K562 treated with DMSO at 1 percent for 12 hours (cell line): Measurements from ENCODE around the gene RFC1. TPM values are rescaled to one million over a fixed set of nuclear protein-coding genes. Genes with fewer than 3 reads are reported as not detected.

ENCODE experiments used
- total RNA-seq: library from RNA; unstranded; fragments of 300-600 nt; gene quantifications from 2 replicates; pipeline ENCODE4 v1.2.3, GENCODE V29; 2022; ENCODE audit not compliant: insufficient read depth

Gene RFC1, protein sequence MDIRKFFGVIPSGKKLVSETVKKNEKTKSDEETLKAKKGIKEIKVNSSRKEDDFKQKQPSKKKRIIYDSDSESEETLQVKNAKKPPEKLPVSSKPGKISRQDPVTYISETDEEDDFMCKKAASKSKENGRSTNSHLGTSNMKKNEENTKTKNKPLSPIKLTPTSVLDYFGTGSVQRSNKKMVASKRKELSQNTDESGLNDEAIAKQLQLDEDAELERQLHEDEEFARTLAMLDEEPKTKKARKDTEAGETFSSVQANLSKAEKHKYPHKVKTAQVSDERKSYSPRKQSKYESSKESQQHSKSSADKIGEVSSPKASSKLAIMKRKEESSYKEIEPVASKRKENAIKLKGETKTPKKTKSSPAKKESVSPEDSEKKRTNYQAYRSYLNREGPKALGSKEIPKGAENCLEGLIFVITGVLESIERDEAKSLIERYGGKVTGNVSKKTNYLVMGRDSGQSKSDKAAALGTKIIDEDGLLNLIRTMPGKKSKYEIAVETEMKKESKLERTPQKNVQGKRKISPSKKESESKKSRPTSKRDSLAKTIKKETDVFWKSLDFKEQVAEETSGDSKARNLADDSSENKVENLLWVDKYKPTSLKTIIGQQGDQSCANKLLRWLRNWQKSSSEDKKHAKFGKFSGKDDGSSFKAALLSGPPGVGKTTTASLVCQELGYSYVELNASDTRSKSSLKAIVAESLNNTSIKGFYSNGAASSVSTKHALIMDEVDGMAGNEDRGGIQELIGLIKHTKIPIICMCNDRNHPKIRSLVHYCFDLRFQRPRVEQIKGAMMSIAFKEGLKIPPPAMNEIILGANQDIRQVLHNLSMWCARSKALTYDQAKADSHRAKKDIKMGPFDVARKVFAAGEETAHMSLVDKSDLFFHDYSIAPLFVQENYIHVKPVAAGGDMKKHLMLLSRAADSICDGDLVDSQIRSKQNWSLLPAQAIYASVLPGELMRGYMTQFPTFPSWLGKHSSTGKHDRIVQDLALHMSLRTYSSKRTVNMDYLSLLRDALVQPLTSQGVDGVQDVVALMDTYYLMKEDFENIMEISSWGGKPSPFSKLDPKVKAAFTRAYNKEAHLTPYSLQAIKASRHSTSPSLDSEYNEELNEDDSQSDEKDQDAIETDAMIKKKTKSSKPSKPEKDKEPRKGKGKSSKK
- 23.0 and 47.7 TPM in 2 replicates for total RNA-seq

DNA sequence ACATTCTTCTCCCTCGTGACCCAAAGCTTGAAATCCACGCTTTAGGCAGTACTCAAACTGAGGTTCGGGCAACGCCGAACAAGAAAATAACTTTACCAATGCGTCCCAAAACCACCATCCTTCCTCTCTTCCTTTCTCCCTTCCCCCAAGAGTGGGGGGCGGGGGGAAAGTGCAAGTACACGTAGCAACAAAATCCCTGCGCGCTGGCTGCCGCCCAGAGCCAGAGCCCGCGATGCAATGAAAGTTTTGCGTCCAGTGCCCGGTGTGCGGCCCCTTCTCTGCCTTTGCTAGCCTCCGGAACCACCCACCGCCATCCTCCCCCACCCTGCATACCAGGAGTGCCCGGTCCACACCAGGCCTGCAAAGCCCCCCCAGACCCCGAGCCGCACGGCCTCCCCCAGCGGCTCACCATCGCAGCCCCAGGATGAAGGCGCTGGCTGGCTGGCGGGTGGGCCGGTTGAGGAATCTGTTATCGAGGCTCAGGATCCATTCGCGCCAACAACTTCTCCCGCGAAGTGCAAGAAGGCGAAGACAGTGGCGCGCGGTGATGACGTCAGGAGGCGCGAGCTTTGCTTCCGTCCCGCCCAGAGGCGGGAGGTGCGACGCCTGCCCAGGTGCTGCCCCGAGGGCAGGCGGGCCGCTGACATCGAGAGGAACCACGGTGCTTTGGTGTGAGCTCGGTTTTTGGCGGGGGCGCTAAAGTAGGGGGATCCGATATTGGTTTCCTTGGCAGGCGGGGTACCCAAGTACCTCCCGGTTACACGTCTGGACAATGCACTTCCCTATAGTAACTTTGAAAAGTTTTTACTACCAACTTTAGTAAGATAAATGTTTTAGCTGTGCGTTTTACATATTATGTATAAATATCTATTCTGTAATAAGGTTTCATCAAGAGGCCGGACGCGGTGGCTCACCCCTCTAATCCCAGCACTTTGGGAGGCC is at the start of gene RFC1:
Gene RFC1 (minus strand): TSS at position 533 of the 942 bp plus-strand sequence. CDS start 121 bp downstream, at position 412.

DNA sequence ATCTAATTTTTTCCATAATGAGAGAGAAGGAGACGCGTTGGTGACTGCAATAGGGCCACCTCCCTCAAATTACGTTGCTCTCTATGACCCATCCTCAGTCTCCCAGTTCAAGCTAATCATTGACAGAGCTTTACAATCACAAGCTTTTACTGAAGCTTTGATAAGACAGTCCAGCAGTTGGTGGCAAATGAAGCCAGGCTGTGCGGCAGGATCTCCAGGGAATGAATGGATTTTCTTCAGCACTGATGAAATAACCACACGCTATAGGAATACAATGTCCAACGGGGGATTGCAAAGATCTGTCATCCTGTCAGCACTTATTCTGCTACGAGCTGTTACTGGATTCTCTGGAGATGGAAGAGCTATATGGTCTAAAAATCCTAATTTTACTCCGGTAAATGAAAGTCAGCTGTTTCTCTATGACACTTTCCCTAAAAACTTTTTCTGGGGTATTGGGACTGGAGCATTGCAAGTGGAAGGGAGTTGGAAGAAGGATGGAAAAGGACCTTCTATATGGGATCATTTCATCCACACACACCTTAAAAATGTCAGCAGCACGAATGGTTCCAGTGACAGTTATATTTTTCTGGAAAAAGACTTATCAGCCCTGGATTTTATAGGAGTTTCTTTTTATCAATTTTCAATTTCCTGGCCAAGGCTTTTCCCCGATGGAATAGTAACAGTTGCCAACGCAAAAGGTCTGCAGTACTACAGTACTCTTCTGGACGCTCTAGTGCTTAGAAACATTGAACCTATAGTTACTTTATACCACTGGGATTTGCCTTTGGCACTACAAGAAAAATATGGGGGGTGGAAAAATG is 40.8 kb upstream of the RFC1 start, which contains the start of gene KLB:
Gene KLB (plus strand): TSS at position 168 of the 821 bp plus-strand sequence. CDS start 20 bp downstream, at position 188.

Other genes with a start within 250 kb of the RFC1 start
- gene WDR19, start 183.8 kb downstream of the RFC1 start, total RNA-seq, result 5.6 and 19.4 TPM in 2 replicates
- gene KLB, start 40.6 kb upstream of the RFC1 start, total RNA-seq, result not detected in 2 replicates
- gene RPL9, start 92.6 kb upstream of the RFC1 start, total RNA-seq, result 3,033 and 3,623 TPM in 2 replicates
- gene LIAS, start 92.7 kb upstream of the RFC1 start, total RNA-seq, result 13.4 and 17.3 TPM in 2 replicates
- gene UGDH, start 161.1 kb upstream of the RFC1 start, total RNA-seq, result 10.3 and 17.4 TPM in 2 replicates